Breast epithelium (tissue), 4 donors: ENCODE measurements around the gene NOTO. TPM values are rescaled to one million over a fixed set of nuclear protein-coding genes. Genes with fewer than 3 reads are reported as not detected.
A peak's percentile ranks its signal among the peaks of the same experiment; 100 is the strongest.

Source experiments
- DNase-seq, 2 donors: peaks; one replicate each; pipeline ENCODE4 v3.0.0-alpha.2; 2019; ENCODE audit warnings: low spot score in 2 of 2
- H3K27ac ChIP-seq, 2 donors: fragments of 200-600 bp; sonication (generic) in 1 of 2; one replicate each; pipeline ENCODE4 v1.5.1; 2016 to 2019; ENCODE audit warnings: mild to moderate bottlenecking in 1 of 2
- H3K27me3 ChIP-seq, 2 donors: fragments of 200-600 bp; sonication (generic) in 1 of 2; one replicate each; pipeline versions ENCODE4 v1.5.1 to v1.6.0; 2017 to 2019; ENCODE audit warnings: control low read depth in 1 of 2, mild to moderate bottlenecking in 1 of 2
- H3K36me3 ChIP-seq: fragments of 200-600 bp; one replicate; pipeline ENCODE4 v1.5.1; 2019
- H3K4me1 ChIP-seq, 2 donors: fragments of 200-600 bp; sonication (generic); one replicate each; pipeline ENCODE4 v1.5.1; 2016 to 2019; ENCODE audit warnings: control low read depth in 1 of 2
- H3K4me3 ChIP-seq, 3 donors: fragments of 200-600 bp; sonication (generic); 1 replicate in 2 of 3; 2 replicates in 1 of 3; pipeline ENCODE4 v1.5.1; 2016 to 2019; ENCODE audit warnings: mild to moderate bottlenecking in 3 of 3, moderate library complexity in 2 of 3
- H3K9me3 ChIP-seq, 2 donors: fragments of 200-600 bp; sonication (generic) in 1 of 2; one replicate each; pipeline ENCODE4 v1.5.1; 2016 to 2019; ENCODE audit warnings: control low read depth in 1 of 2
- CTCF ChIP-seq, 3 donors: fragments of 450-650 bp; IDR thresholded peaks; one replicate each; pipeline ENCODE4 v1.5.1; 2016 to 2017; ENCODE audit warnings: antibody characterized with exemption in 3 of 3, mild to moderate bottlenecking in 3 of 3, moderate library complexity in 3 of 3
- POLR2A ChIP-seq: fragments of 450-650 bp; IDR thresholded peaks from one replicate; pipeline ENCODE4 v1.6.1; 2016; ENCODE audit warnings: antibody characterized with exemption, mild to moderate bottlenecking, moderate library complexity
- POLR2AphosphoS5 ChIP-seq, 3 donors: sonication (generic); formaldehyde crosslinking; IDR thresholded peaks; one replicate each; pipeline ENCODE4 v1.6.1; 2017; ENCODE audit warnings: antibody characterized with exemption in 3 of 3
- intact Hi-C: fragments of 100-400 bp; cut with DNase I; formaldehyde crosslinking; loops from one replicate; pipeline ENCODE4 v1.15.1; 2023; ENCODE audit warnings: low total_unique reads
- total RNA-seq, 3 donors: library from RNA; depleted of rRNA; stranded (reverse); fragments of >200 nt; gene quantifications; one replicate each; pipeline ENCODE4 v1.1.0, GENCODE V29; 2016

The NOTO gene
- total RNA-seq, 3 donors from 2014 or later = not detected

- no peaks in the 10 kb centered on the region for H3K4me1 ChIP-seq
- TF ChIP-seq POLR2AphosphoS5 (IDR thresholded peaks at IDR 0.05) (no peak), POLR2A (no peak), CTCF (IDR thresholded peaks at IDR 0.05) (no peak)
- H3K36me3 ChIP-seq = no peaks in the 10 kb centered on the region
- no peak overlapping the region for H3K4me3 ChIP-seq
- intact Hi-C loops = no loop called here
- H3K9me3 ChIP-seq = no peaks in the 10 kb centered on the region
- peaks cover 0 to 6% of the 10 kb centered on the region in 2 donors for H3K27me3 ChIP-seq
- no peak overlapping the region for H3K27ac ChIP-seq
- DNase-seq = no peak
These were observed 7.6 kb downstream of the NOTO start for GRCh38 chr2:73210019-73210418.

DNA sequence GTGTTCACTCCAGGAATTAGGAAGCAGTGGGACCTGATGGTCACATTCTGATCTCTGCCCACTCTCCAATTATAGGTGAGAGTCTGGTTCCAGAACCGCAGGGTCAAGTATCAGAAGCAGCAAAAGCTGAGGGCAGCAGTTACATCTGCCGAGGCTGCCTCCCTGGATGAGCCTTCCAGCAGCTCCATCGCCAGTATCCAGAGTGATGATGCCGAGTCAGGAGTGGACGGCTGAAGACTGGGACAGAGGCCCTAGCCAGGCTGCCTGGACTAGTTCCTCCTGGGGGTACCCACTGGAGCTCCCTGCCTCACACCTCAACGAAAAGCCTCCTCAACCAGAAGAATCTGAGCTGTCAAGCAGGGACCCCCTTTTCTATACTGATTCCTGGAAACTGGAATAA lies 8.3 kb downstream of the NOTO start:
- Histone ChIP-seq H3K36me3 (no peaks in the 10 kb centered on the region), H3K27me3 (peaks cover 0 to 6% of the 10 kb centered on the region in 2 donors), H3K9me3 (no peaks in the 10 kb centered on the region), H3K4me1 (no peaks in the 10 kb centered on the region), H3K4me3 (no peak overlapping the region), H3K27ac (no peak overlapping the region)
- intact Hi-C loops = no loop called here
- TF ChIP-seq POLR2AphosphoS5 (IDR thresholded peaks at IDR 0.05) = no peak
- DNase-seq = no peak

DNA sequence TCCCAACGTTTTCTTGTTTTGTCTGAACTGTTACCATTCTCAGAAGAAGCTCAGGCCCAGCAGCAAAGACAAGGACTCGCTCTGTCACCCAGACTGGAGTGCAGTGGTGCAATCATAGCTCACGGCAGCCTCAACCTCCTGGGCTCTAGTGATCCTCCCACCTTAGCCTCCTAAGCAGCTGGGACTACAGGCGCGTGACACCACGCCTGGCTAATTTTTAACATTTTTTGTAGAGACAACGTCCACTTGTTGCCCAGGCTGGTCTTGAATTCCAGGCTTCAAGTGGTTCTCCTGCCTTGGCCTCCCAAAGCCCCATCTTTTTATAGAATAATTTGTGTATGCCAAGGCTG lies 9.7 kb downstream of the NOTO start:
- Histone ChIP-seq H3K4me3 (no peak overlapping the region), H3K27me3 (peaks cover 0 to 6% of the 10 kb centered on the region in 2 donors), H3K9me3 (no peaks in the 10 kb centered on the region), H3K27ac (no peak overlapping the region), H3K36me3 (no peaks in the 10 kb centered on the region), H3K4me1 (no peaks in the 10 kb centered on the region)
- intact Hi-C loops = no loop called here
- no peak for DNase-seq
- TF ChIP-seq POLR2A = no peak
- no peak for TF ChIP-seq POLR2AphosphoS5 (IDR thresholded peaks at IDR 0.05)
- no peak for TF ChIP-seq CTCF (IDR thresholded peaks at IDR 0.05)

DNA sequence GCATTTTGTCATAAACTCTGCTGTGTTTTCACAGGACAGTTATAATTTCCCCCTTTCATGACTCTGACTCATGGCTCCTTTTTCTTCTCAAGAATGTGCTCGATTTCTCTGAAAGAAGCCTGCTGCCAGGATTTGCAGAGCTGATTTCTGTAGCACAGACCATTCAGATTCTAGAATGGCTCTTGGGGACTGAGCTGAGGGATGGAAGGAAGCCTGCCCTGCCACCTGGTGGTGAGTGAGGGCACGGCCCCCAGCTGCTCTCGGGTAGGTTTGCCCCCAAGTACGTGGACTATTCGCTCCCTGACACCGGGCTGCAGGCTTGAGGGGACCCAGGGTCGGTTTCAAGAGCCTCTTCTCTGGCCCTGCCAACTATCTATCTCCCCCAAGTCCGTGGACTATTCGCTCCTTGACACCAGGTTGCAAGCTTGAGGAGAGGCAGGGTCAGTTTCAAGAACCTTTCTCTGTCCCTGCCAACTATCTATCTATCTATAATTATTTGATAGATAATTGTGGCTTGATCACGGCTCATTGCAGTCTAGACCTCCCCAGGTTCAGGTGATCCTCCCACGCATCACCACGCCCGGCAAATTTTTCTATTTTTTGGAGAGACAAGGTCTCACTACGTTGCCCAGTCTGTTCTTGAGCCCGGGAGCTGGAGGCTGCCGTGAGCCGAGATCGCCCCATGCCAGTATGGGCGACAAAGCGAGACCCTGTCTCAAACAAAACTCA lies 10.2 kb downstream of the NOTO start:
- Histone ChIP-seq H3K36me3 (no peaks in the 10 kb centered on the region), H3K4me1 (no peaks in the 10 kb centered on the region), H3K27me3 (peaks cover 0 to 6% of the 10 kb centered on the region in 2 donors), H3K27ac (no peak overlapping the region), H3K9me3 (no peaks in the 10 kb centered on the region), H3K4me3 (no peak overlapping the region)
- intact Hi-C loops = no loop called here
- TF ChIP-seq CTCF (IDR thresholded peaks at IDR 0.05) (peak; percentile 73 to 79 (median 77)), POLR2AphosphoS5 (IDR thresholded peaks at IDR 0.05) (no peak), POLR2A (no peak)
- DNase-seq = peak; percentile 26 to 67

GRCh38 chr2:73214120-73215035 lies 12.0 kb downstream of the NOTO start, which contains the start of gene SMYD5:
Gene SMYD5, plus strand, starts transcription at chr2:73214245. Its CDS starts 22 bp downstream, at chr2:73214267.
- no peaks in the 10 kb centered on the region for H3K4me1 ChIP-seq
- peak within 1 kb of the TSS; percentile 63 to 84 for H3K27ac ChIP-seq
- H3K4me3 ChIP-seq = peak within 1 kb of the TSS; percentile 84 to 92 (median 87)
- intact Hi-C loops = no loop called here
- peaks cover 0 to 6% of the 10 kb centered on the region in 2 donors for H3K27me3 ChIP-seq
- H3K9me3 ChIP-seq = no peaks in the 10 kb centered on the region
- TF ChIP-seq CTCF (IDR thresholded peaks at IDR 0.05) (no peak), POLR2AphosphoS5 (IDR thresholded peaks at IDR 0.05) (peak; percentile 69 to 81 (median 76)), POLR2A (no peak)
- DNase-seq = peak; percentile 67 to 76
- no peaks in the 10 kb centered on the region for H3K36me3 ChIP-seq
